HepG2 (cell line): Measurements from ENCODE around the gene STARD5. TPM values are rescaled to one million over a fixed set of nuclear protein-coding genes. Genes with fewer than 3 reads are reported as not detected.

Experiments
- BCL6 ChIP-seq: IDR thresholded peaks from 2 replicates; pipeline ENCODE4 v1.6.1; 2016; ENCODE audit warnings: missing genetic modification reagents, missing compliant biosample characterization
- DNMT1 ChIP-seq: sonication (generic); formaldehyde crosslinking; IDR thresholded peaks from 2 replicates; pipeline ENCODE4 v1.5.1; 2020; ENCODE audit warnings: mild to moderate bottlenecking, missing genetic modification reagents
- GMEB2 ChIP-seq: IDR thresholded peaks from 2 replicates; pipeline ENCODE4 v1.6.1; 2016; ENCODE audit warnings: missing biosample characterization, missing genetic modification reagents, low read depth
- HMGXB3 ChIP-seq: sonication (generic); formaldehyde crosslinking; IDR thresholded peaks from 2 replicates; pipeline ENCODE4 v1.4.0; 2020; ENCODE audit warnings: missing genetic modification reagents, borderline replicate concordance
- MYC ChIP-seq: sonication (generic); formaldehyde crosslinking; IDR thresholded peaks from 2 replicates; pipeline ENCODE4 v1.9.0; 2021; ENCODE audit warnings: missing genetic modification reagents, borderline replicate concordance
- PLRG1 ChIP-seq: fragments of 450-650 bp; conservative IDR thresholded peaks from 2 replicates; pipeline ENCODE4 v1.6.1; 2016
- RARG ChIP-seq: sonication (generic); formaldehyde crosslinking; IDR thresholded peaks from 2 replicates; pipeline ENCODE4 v1.4.0; 2020; ENCODE audit warnings: low read depth, mild to moderate bottlenecking, missing genetic modification reagents
- ZBTB14 ChIP-seq: sonication (generic); formaldehyde crosslinking; IDR thresholded peaks from 2 replicates; pipeline ENCODE4 v1.4.0; 2020; ENCODE audit warnings: missing genetic modification reagents
- ZBTB40 ChIP-seq, 2 experiments: fragments of 450-650 bp in 1 of 2; sonication (generic) in 1 of 2; formaldehyde crosslinking in 1 of 2; IDR thresholded peaks; 2 replicates each; pipeline versions ENCODE4 v1.6.1 to v1.8.0; 2016 to 2022; ENCODE audit warnings: antibody characterized with exemption in 1 of 2, mild to moderate bottlenecking in 1 of 2, missing genetic modification reagents in 1 of 2
- ZNF230 ChIP-seq: sonication (generic); formaldehyde crosslinking; IDR thresholded peaks from 2 replicates; pipeline ENCODE4 v1.4.0; 2020; ENCODE audit warnings: mild to moderate bottlenecking, missing genetic modification reagents
- ZNF253 ChIP-seq: sonication (generic); formaldehyde crosslinking; IDR thresholded peaks from 2 replicates; pipeline ENCODE4 v1.8.0; 2022; ENCODE audit warnings: mild to moderate bottlenecking, missing genetic modification reagents, borderline replicate concordance
- polyA plus RNA-seq, 8 experiments: library from polyadenylated mRNA; depleted of rRNA in 3 of 8; stranded (reverse) in 7 of 8; unstranded in 1 of 8; fragments of >200 nt; fragmentation: Illumina TruSeq in 4 of 8; extraction: Trizol in 4 of 8; gene quantifications; 2 replicates each; pipeline versions ENCODE4 v1.2.1 to v1.2.3, GENCODE V29; 2011 to 2016; ENCODE audit warnings: low read depth in 4 of 8, missing spikeins in 1 of 8, mixed read lengths in 1 of 8; ENCODE audit not compliant: insufficient read depth in 1 of 8
- total RNA-seq, 5 experiments: library from RNA; depleted of rRNA; stranded (reverse); fragments of >200 nt; fragmentation: Illumina TruSeq; extraction: Trizol; gene quantifications; 2 replicates each; pipeline ENCODE4 v1.2.3, GENCODE V29; 2016; ENCODE audit warnings: low read depth in 1 of 5

STARD5 gene
- total and polyA plus RNA-seq, 2 of the 13 experiments (the other 11 are each of a cell fraction or from before 2014, with no cell fraction given): 3.1 to 3.5 TPM

GRCh38 chr15:81323944-81324881, at the start of gene STARD5 (continued):
- no peak for TF ChIP-seq HMGXB3 (CRISPR knock-in tag)
- TF ChIP-seq ZBTB14 (CRISPR knock-in tag): no peak
- peak; percentile 60; the same call in 1 of the 2 replicates for TF ChIP-seq MYC (CRISPR knock-in tag)
- TF ChIP-seq PLRG1: no peak
- no peak for TF ChIP-seq DNMT1
- TF ChIP-seq ZBTB40 (IDR thresholded peaks at IDR 0.05): no peak
- TF ChIP-seq ZBTB40 (CRISPR knock-in tag; IDR thresholded peaks at IDR 0.05): no peak
- 0 out of 2 replicates have a peak, but pooled peaks have one; percentile 54 for TF ChIP-seq ZNF230 (CRISPR knock-in tag)
- no peak for TF ChIP-seq GMEB2
- no peak for TF ChIP-seq RARG (CRISPR knock-in tag)
- no peak for TF ChIP-seq BCL6 (CRISPR knock-in tag)
- no peak for TF ChIP-seq ZNF253 (CRISPR knock-in tag)
